Ammon's horn (tissue), 1 donor: Measurements from ENCODE around the gene NUP62.
"Not testable (repeated sequence)": the region's sequence is repeated elsewhere in the genome, so short reads cannot be mapped to it uniquely, and the experiment has no call there.

Experiments used
- DNase-seq: peaks from one replicate; pipeline ENCODE4 v3.0.0-alpha.2; 2016; ENCODE audit warnings: low spot score

NUP62 gene

DNA sequence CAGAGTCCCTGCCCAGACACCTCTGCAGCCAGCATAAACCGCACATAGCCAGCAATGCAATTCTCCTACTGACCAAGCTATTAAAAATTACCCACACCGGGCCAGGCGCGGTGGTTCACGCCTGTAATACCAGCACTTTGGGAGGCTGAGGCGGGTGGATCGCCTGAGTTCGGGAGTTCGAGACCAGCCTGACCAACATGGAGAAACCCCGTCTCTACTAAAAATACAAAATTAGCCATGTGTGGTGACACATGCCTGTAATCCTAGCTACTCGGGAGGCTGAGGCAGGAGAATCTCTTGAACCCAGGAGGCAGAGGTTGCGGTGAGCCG lies 4.5 kb downstream of the NUP62 start:
- not testable (repeated sequence) for DNase-seq

DNA sequence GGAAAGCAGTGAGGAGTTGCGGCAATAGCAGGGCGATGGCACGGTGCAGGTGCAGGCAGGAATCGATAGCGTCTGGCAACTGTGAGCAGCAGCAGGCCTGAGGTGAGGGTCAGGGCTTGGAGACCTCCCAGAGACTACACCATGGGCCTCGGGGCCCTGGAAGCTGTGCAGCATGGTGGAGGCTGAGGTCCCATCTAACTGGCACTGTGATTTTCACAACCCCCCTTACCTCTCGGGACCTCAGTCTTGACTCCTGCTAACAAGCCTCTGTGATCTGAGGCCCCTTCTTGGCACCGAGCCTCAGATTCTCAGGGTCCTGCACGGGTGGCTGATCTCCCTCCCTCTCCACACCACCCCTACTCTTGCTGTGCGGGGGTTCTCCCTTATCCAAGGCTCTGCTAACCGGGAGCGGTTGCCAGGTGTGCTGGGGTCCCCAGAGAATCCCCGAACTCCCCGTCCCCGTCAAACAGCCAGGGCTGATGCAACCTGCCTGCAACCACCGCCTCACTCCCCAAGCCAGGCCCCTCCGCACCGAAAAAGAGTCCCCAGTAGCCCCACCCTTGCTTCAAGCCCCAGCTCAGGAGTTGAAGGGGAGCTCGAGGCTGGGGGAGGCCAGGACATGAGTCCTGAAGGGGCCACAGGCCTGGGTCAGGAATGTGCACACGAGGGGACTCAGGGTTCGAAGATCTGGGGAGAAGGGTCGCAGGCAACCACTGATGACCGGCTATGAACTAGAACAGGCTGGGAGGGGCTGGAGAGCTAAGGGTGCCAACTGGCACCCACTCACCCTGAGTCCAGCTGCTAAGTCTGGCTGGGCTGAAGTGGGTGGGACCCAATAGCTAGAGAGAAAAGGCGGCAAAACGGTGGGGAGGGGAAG lies 5.1 kb downstream of the NUP62 start:
- no peak for DNase-seq

DNA sequence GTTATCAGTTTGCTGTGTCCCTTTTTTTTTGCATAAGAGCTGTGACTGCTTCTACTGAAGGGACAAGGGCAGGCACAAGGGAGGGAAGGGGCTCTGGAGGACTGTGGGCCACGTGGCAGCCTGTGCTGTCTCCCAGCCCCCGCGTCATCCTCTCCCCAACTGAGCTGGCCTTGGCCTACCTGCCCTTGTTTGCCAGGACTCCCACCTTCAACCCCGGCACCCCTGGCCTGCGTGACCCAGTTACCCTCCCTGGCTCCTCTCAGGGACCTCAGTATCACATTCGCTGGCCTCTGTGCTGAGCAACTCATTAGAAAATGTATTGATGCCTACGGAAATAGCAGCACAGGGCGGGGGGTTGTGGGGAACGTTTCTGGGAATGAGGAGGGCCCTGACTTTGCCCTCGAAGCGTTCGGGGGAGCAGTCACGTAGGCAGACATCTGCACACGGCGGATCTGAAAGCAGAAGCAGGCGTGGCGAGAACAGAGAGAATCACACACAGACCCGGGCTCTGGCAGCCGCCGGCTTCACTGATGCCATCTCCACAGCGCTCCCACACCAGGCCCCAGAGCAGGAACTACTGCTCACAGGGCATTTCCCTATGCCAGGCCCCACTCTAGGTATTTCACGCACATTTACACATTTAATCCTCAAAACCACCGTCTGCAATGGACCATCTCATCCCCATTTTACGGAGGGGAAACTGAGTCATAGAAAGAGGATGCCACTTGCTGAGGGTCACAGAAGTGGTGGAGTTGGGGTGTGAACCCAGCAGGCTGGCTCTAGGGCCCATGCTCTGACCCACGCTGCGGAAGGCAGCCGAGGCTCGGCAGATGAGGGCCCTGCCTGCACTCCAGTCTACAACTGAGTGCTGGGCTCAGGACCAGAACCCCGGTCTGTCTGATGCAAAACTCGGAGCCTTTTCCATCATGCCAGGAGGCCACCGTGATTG lies 6.0 kb downstream of the NUP62 start:
- DNase-seq: peak; percentile 57

DNA sequence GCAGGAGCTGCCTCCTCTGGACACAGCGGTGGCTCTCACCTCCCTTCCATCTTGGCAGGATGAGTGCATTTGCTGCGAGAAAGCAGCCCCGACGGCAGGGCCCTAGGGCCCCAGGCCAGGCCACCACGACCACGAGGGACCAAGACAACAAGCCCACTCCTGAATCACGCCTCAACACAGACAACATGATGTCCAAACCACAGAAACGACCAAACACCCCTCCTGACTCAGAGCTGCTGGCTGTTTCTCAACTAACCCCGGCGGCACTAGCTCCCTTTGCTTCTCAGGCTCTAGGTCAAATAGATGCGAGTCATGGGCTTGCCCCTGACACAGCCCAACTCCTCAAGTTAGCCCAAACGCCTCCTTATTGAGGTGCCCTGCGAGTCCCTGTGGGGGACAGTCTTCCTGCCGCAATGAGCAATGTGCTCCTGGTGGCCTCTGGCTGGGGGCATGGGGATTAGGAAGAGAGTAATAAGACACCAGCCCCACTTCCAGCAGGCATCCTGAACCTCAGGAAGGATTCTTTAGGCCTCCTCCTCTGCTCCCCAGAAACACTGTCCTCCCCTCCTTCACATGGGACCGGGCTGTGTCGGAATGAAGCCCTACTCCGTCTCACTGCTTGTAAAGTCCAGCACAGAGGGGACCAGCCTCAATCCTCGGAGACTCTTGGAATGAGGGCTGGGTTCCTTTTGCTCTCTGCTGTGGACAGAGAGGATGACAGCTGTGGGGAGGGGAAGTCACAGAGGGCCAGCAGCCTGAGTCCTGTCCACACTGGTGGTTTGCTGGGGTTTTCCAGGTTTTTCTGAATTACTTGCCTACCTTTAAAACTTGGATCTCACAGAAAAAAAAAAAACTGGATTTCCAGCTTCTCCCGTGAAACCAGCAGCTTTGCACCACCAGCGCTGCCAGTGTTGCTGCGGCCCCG lies 7.2 kb downstream of the NUP62 start:
- DNase-seq: no peak

DNA sequence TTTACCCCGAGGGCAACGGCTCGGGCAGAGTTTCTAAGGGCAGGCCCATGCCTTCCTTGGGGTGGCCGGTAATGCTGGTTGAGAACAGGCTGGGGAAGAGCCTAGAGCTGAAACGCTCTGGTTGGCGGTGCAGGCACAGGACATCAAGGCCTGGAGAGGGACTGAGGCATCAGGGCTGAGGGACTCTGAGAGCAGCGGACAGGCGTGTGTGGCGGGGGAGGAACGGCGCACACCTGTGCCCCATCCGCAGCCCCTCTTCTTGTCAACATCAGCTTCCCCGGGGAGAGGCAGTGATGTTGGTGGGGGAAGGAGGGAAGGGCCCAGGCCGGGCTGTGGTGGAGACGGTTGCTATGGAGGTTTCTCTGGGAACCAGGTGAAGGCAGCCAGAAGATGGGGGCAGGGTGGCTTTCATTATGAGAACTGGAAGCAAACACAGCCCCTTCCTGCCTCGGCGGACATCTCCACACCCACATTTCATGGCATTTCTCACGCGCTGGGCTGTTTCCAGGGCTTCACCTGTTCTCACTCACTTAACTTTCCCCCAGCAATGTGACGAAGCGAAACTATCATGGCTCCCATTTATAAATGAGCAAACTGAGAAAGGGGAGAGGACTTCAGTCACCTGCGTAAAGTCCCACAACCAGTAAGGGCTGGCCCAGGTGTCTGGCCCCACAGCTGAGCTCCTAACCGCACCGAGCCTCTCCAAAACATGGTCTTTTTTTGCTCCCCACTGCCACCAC lies 8.5 kb downstream of the NUP62 start:
- DNase-seq: no peak

DNA sequence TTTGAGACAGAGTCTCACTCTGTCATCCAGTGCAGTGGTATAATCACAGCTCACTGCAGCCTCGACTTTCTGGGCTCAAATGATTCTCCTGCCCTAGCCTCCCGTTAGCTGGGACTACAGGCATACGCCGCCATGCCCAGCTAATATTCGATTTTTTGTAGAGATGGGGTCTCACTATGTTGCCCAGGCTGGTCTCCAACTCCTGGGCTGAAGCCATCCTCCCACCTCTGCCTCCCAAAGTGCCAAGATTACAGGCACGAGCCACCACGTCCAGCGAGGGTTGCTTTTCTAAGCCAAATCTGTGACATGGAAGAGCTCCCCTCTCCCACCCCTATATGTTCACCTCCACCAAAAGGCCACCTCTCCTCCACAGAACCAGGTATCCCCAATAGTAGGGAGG lies 11.2 kb downstream of the NUP62 start:
- no peak for DNase-seq

DNA sequence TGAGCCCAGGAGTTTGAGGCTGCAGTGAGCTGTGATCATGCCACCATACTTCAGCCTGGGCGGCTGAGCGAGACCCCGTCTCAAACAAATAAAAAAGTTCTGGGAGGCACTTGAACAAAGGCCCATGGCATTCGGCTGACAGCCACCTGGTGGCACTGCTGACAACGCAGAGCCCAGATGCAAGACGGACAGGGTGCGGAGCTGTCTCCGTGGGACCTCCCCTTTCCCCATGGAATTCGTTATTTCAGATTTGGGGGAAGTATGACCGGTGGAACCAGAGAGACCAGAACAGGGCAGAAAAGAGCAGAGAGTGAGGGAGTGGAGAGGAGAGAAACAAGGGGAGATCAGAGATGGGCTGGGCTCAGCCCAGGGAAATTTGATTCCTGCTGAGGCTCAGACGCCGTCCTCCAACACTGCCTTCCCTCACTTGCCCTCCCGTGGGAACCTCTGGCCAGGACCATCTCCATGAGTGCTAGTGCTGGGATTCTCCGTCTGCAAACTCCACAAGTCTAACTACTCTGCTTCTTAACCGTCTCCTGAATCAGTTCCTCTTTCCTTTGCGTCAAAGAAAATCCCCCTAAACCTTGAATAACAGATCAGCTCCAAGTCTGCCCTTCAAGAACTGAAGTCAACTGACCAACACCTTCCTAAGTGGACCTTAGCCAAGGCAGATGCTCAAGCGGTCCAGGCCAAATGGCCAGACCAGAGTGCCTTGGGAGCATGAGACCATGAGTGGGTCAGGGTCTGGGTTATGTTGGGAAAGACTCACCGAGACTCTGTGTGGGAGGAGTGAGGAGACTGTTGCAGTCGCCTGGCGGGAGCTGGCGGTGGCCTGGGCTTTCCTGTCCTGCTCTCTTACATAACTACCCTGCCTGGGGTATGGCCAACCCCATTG lies 12.2 kb downstream of the NUP62 start:
- DNase-seq: peak; percentile 52

DNA sequence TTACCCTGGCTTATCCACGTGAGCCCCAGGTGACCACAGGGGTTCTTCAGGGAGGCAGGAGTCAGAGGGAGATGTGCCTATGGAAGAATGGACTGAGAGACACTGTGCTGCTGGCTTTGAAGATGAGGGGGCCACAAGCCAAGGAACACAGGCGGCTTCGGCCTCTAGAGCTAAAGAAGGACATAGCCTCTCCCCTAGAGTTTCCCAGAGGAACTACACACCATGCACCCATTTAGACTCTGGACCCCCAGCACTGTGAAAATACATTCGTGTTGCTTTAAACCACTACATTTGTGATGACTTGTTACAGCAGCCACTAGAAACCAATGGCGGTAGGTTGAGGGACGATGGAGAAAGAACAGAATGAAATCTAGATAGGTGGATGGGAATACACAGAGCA lies 14.0 kb downstream of the NUP62 start:
- no peak for DNase-seq

DNA sequence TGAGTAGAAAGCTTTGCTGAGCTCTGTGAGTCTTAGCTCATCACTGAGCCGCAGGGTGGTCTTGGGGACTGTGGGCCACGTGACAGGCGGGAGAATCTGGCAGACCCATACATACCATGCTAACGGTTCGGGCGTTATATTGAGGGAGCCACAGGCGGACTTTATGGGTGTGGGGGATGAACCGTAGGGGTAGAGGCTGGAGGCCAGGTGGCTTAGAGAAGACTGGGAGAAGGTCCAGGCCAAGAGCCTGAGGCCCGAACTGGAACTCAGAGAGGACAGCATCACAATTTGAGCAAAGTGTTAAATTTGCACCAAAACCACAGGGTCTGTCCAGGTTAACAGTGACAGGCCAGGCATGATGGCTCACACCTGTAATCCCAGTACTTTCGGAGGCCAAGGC lies 15.6 kb downstream of the NUP62 start:
- DNase-seq: no peak

DNA sequence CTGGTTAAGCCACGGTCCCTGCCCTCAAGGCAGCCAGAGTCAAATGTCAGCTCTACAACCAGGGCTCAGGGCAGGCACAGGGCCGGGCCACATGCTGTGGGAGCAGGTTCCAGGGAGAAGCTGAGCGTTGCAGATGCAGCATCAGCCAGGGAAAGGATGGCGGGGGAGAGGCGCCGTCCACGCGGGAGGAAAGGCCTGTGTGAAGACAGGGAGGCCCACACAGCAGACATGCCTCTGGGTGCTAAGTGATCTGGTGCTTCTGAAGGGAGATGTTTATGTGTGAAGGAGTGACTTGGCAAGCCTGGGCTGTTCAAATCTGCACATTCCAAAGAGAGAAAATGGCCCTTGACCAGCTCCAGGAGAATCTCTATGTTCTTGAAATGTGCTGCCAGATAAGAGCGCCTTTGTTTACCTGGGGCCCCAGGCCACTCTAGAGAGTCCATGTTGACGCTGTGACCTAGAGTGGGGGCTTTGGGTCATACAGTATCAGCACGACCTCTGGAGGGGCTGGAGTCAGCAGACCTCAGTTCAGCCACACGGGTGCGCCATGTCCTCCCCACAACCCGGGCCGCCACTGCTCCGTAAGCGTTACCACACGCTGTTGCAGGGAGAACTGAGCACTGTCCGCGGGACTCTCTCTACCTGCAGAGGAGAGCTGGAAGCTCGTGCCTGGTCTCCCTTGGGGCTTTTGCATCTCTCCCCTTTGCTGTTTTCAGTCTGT lies 16.2 kb downstream of the NUP62 start:
- no peak for DNase-seq

DNA sequence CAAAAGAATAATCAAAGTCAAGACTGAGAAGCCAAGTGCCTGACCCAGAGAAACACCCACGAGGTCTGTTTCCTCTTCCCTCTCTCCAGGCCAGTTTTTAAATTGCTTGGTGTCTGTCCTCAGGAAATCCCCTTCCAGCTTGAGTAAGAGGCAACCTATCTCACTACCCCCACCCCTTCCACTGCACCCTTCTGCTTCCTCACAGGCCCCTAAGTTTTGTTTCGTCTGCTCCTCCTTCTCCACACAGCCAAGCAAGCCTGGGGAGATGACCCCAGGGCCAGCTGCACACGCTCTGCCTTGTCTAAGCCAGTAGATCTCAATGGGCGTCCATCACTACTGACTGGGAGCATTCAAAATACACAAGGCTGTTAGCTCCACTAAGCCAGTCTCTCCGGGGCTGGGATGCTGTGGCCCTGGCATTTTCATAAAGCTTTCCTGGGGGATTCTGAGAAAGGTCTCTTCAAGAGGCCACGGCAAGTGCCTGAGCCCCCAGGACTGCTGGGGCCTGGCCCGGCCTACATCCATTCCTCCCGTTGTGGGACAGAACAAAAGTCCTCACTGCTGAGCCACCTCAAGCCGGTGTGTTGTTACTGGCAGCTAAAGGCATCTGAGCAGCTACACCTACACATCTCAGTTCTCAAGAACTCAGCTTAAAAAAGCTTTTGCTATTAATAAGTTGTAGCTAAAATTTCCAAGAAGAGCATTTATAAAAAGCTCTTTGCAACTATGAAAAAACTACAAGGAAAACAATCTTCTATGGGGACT lies 17.7 kb downstream of the NUP62 start:
- peak; percentile 64 for DNase-seq

DNA sequence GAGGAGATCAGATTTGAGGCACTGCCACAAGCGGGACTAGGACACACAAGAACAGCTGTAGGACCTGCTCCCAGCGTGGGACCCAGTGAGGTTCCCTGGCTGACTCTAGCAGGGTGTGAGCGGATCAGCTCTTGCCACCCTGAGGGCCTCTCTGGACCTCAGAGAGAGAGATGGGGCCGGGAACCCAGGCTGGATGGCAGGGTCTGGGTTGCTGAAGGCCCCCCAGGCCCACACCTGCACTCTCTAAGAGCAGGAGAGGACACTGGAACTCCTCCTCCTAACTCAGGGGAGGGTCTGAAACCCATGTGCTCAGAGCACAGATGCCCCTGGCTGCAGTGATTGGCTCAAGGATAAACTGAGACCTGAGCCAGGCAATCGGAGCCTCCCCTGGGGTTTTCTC lies 19.1 kb downstream of the NUP62 start:
- no peak for DNase-seq

DNA sequence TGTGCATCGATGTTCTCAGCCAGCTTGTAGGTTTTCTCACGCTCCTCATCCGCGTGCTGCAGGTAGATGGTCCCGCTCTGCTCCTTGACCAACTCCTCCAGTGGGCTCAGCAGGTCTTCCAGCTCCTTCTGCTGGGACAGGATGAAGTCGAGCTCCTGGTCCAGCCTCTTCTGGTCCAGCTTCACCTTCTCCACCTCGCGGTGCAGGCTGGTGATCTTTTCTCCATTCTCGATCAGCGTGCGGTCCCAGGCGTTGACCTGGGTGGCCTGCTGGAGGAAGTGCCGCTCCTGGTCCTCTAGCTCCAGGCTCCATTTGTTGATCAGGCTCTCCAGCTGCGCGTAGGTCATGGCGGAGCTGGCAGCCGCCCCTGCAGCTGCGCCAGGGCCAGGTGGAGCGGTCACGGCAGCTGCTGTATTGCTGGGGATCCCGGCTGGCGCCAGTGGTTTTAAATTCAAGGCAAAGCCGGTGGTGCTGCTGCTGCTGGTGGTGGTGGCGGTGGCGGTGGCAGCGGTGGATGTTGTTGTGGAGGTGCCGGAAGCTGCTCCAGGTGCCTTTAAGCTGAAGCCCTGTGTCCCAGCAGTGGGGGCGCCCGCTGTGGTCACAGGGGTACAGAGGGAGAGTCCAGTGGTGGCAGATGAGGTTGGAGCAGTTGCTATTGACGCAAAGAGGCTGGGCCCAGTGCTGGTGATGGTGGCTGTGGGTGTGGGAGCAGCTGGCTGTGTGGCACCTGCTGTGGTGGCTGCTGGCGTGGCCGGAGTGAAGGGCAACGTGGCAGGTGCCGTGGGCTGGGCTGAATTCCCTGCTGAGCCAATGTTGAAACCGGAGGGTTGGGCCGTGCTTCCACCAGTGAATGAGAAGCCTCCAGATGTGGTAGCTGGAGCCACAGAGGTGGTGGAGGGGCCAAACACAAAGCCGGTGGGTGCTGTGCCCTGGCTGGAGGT lies 20.6 kb downstream of the NUP62 start:
- no peak for DNase-seq

DNA sequence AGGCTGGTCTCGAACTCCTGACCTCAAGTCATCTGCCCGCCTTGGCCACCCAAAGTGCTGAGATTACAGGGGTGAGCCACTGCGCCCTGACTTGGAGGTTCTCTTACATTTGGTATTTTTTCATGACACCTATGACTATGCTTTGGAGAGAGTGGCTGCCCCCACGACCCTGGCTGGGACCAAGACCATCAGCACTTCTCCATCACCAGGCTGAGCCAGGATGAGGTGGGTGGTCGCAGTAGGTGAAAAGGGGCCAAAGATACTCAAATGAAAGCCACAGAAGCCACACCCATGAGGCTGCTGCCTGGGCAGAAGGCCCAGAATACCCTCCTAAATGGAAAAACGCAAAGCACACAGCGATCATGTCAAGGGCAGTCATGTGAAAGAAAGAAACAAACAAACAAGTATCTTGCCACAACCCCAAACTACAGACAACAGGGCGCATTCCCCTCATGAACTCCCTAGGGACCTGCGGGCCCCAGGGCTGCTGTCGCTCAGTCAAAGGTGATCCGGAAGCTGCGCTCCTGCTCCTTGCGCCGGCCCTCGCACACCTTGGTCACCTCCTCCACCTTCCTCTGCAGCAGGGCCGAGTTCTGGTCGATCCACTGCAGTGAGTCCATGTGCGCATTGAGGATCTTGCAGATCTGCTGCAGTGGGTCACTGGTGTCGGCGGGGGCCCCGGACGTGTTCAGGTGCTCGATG lies 21.4 kb downstream of the NUP62 start:
- no peak for DNase-seq

DNA sequence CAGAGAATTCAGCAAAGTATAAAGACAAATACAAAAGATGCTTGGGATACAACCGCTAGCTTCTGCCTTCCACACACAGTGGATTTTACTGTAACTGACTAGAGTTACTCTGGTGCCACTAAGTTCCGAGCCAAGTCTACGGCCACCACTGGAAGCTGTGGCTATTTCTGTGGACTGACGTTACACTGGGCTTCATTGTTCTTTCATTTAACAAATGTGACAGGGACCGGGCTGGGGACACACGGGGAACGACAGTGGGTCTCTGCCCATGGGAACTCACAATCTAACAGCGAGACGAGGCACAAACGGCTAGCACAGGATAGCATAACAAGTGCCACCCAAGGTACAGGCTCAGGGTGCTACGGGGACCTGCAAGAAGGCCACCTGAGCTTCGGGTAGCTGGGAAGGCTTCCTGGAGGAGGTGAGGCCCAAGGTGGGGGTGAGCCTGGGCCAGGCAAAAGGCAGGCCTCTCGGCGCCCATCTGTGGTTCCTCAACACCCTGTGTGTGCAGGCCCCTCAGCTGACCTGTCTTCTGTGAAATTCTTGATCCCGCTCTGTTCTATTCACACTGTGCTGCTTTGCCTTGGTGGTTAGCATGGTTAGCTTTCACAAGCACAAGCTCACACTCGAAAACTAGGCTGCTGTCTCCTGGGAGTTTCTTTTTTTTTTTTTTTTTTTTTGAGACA lies 22.3 kb downstream of the NUP62 start:
- peak; percentile 58 for DNase-seq

DNA sequence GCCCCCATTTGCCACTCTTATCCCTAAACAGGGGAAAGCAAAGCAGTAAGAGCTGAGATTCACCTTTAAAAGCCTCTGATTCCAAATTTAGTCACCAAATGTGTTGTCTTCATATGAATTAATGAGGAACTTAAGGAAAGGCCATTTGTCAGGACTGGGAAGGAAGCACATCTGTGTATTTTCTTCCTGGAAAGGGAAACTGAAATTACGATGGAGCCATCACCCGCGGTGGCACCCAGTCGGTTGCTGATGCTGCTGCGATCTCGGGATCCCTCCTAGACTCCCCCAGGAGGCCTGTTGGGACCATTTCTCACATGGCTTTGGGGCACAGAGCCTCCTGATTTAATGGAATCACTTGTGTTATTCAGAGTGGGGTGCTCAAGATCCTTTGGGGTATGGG lies 25.2 kb downstream of the NUP62 start:
- DNase-seq: no peak
